Brain pericyte (primary cell): ENCODE data around the gene CD1E.
"Not testable (repeated sequence)": the region's sequence is repeated elsewhere in the genome, so short reads cannot be mapped to it uniquely, and the experiment has no call there.

ENCODE experiments used
- DNase-seq: peaks from one replicate; pipeline ENCODE4 v3.0.0-alpha.2; 2012; ENCODE audit warnings: low read depth, low spot score

CD1E gene

DNA sequence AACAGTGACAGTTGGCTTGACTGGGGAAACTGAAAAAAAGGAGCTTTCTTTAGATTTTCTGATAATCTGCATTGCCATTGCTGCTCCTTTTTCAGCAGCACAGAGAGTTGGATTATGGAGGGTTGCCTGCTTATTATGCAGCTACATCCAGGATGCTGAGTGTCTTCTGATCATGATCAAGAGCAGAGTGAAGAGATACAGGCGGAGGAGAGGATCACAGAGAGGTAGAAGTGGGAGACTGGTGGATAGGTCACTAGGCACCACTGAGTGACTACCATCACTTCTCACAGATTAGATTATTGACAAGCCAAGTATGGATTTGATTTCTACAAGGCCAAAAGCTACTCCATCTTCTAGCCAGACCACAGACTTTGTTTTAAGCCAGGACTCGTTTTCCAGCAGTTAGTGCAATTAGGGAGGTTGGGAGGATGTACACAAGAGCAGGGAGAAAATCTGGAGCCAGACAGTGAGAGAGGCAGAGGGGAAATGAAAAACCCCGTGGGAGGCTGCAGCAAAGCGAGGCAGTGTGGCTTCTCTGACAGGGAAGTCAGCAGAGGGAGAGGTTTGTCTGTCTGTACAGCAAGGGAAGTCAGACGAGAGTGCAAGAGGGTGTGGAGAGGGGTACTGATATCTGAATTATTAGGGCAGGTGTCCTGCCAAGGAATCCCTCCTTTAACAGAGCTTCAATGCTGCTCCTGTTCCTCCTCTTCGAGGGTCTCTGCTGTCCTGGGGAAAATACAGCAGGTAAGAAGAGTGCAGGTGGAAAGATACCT, at the start of gene CD1E:
Gene CD1E (plus strand): TSS at position 592 of the 773 bp plus-strand sequence. CDS start 95 bp downstream, at position 687.
- no peak for DNase-seq

DNA sequence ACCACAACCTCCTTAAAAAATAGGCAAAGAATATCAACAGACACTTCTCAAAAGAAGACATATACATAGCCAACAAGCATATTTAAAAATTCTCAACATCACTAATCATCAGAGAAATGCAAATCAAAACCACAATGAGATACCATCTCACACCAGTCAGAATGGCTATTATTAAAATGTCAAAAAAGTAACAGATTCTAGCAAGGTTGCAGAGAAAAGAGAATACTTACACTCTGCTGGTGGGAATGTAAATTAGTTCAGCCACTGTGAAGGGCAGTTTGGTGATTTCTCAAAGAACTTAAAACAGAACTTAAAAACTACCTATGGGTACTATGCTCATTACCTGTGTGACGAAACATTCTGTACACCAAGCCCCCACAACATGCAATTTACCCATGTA, 43.1 kb upstream of the CD1E start:
- no peak for DNase-seq

- no peak for DNase-seq
Observed at GRCh38 chr1:158311066-158311465, 42.6 kb upstream of the CD1E start.

GRCh38 chr1:158323866-158324265, 29.8 kb upstream of the CD1E start:
- DNase-seq: no peak

DNA sequence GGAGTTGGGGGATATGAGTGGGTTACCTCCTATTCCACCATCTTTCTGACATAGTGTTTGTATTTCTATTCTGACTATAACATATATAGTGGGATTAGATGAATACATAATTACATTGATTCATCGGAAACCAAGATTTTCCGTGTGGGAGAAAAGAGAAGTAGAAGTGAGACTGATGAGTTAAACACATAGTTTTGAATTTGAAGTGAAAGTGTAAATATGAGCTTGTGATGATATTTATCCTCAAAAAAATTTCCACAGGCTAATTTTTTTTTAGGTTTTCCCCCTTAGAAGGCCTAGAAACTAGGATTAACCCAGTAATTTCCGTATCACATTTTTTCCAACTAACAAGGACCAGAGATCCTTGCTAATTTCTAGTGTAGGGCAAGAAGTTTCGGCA, 29.3 kb upstream of the CD1E start:
- DNase-seq: no peak

- DNase-seq: no peak
Observed at GRCh38 chr1:158327481-158327880, 26.2 kb upstream of the CD1E start.

DNA sequence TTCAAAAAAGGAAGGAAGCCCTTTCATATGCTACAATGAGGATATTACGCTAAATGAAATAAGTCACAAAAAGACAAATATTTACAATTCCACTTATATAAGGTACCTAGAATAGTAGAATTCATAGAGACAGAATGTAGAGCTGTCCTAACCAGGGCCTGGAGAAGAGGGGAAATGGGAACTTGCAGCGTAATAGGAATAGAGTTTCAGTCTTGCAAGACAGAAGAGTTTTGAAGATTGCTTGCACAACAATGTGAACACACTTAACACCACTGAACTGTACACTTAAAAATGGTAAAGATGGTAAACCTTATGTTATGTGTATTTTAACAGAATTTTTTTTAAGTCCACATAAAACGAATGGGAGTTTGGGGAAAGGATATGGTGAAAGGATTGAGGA, 25.3 kb upstream of the CD1E start:
- no peak for DNase-seq

GRCh38 chr1:158329300-158329699, 24.4 kb upstream of the CD1E start:
- no peak for DNase-seq

DNA sequence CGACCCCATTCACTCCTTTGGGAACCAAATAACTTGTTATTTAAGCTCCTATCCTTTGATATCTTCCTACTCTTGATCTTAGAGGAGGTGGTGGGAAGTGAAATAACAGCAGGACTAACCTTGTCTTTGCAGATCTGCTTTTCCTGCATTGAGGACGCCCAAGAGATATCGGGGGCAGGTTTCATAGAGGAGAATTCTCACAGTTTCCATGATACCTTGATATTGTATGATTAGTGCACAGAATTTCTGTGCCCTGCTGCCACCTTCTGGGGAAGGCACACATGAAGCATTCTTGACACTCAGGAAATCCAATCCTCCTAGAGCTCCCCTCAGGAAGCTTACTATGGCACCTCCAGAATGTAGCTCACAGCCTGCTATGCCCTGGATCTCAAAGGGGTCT, 24.0 kb upstream of the CD1E start:
- no peak for DNase-seq

DNA sequence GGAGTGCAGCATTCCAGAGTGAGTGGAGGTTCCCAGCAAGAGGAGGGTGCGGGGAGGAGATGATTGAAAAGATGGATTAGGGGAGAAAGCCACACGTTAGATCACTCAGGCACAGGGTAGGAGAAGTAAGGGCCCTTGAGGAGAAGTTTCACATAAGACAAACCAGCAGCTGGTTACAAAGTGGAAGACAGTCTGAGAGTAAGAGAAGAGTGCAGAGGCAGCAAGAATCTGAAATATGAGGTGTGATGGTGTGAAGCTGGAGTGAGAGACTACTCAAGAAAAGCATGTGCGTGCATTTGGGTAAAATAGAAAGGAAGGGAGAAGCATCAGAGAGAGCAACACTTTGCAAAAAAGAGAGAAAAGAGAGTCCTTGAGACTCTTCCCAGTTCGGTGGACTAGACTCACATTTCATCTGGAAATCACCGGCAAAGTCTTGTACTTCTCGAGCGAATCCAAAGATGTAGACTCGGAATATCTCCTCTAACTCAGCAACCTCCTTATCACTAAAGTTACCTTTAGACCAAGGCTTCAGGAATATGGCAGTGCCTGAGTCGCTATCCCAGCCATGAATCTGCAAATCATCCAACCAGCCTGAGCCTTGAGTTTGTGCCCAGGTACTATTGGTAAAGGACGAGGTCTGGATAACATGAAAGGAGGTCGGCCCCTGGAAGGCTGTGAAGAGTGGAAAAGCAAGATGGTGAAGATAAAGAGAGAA, 23.1 kb upstream of the CD1E start:
- no peak for DNase-seq

GRCh38 chr1:158331106-158331425, 22.6 kb upstream of the CD1E start:
- DNase-seq: no peak

- no peak for DNase-seq
Observed at GRCh38 chr1:158331481-158332150, 22.1 kb upstream of the CD1E start, which contains the start of gene CD1B. Gene CD1B, minus strand, starts transcription at chr1:158331531. Its CDS starts 108 bp downstream, at chr1:158331423.

GRCh38 chr1:158333405-158334155, 20.1 kb upstream of the CD1E start:
- DNase-seq: no peak

- no peak for DNase-seq
Observed at GRCh38 chr1:158334526-158335212, 19.0 kb upstream of the CD1E start.

GRCh38 chr1:158335213-158335532, 18.5 kb upstream of the CD1E start:
- DNase-seq: no peak

GRCh38 chr1:158336413-158336812, 17.3 kb upstream of the CD1E start:
- not testable (repeated sequence) for DNase-seq

- not testable (repeated sequence) for DNase-seq
Observed at GRCh38 chr1:158348946-158349345, 4.7 kb upstream of the CD1E start.

DNA sequence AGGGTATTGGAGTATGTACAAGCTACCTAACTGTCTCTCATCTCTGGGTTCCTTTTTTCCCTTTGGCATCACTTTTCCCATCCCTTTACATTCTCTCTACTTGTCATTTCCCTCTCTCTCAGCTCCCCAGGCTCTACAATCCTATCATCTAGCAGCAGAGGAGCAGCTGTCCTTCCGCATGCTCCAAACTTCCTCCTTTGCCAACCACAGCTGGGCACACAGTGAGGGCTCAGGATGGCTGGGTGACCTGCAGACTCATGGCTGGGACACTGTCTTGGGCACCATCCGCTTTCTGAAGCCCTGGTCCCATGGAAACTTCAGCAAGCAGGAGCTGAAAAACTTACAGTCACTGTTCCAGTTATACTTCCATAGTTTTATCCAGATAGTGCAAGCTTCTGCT, 561 bp downstream of the CD1E start:
- no peak for DNase-seq

- DNase-seq: no peak
Observed at GRCh38 chr1:158355773-158356285, 2.1 kb downstream of the CD1E start.

DNA sequence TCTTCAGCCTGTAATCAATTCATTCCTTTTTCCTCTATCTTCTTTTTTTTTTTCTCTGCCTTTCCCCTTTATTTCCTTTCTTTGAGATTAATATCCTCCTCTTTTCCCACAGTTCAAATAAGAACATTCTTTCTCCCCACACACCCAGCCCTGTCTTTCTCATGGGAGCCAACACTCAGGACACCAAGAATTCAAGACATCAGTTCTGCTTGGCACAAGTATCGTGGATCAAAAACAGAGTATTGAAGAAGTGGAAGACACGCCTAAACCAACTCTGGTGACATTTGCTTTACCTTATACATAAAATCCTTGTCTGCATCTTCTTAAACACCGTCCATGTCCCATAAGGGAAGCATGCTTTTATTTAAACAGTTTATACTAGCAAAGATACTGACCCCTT, 2.9 kb downstream of the CD1E start:
- no peak for DNase-seq

DNA sequence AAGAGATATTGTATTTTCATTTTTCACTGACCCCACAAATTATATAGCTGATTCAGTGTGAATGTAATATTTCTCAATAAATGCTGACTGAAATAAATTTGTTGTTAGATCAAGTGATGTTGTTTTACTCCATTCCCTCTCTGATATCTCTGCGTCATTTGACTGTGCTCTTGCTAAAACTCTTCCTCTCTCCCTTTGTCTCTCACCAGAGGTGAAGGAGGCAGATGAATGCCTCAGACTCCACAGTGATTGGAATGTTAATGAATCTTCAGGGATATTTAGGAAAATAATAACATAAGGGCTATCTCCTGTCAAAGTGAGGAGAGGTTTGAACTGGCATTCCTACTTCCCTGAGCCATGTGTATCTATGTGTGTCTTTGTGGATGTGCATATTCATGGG, 3.7 kb downstream of the CD1E start:
- DNase-seq: no peak
